GM12878 (cell line): ENCODE data around the gene MMD.

Experiments
- CTCF ChIP-seq, 3 experiments: IDR thresholded peaks in 2 of 3; conservative IDR thresholded peaks in 1 of 3; 2 replicates each; pipeline ENCODE4 v1.5.1; 2011; ENCODE audit warnings: low read depth in 3 of 3, low read length in 3 of 3, mild to moderate bottlenecking in 3 of 3, control low read depth in 2 of 3, moderate library complexity in 2 of 3, inconsistent platforms in 1 of 3, mixed read lengths in 1 of 3; ENCODE audit not compliant: control insufficient read depth in 2 of 3, insufficient read depth in 1 of 3; ENCODE audit errors: extremely low read depth in 1 of 3
- POLR2AphosphoS5 ChIP-seq: IDR thresholded peaks from 2 replicates; pipeline ENCODE4 v1.6.1; 2011; ENCODE audit warnings: mild to moderate bottlenecking, low read length, inconsistent platforms

- TF ChIP-seq CTCF (IDR thresholded peaks at IDR 0.05 in 2 of 3, conservative IDR thresholded peaks at IDR 0.05 in 1 of 3; ENCODE audit: control insufficient read depth in 2 of 3, extremely low read depth in 1 of 3, insufficient read depth in 1 of 3, low read depth in 3 of 3, low read length in 3 of 3): no peak
- no peak for TF ChIP-seq POLR2AphosphoS5
Observed at GRCh38 chr17:55462234-55462633, 40.6 kb upstream of the MMD start.
